HG02798 (cell line): ENCODE data around the gene SMOC2.
"Not testable (repeated sequence)": the region's sequence is repeated elsewhere in the genome, so short reads cannot be mapped to it uniquely, and the experiment has no call there.

Experiments
- ATAC-seq: cut with Tn5 transposase; IDR thresholded peaks from one replicate; pipeline ENCODE4 v1.9.1; 2021; ENCODE audit warnings: mild to moderate bottlenecking; ENCODE audit not compliant: unreplicated experiment, poor library complexity

The SMOC2 gene

DNA sequence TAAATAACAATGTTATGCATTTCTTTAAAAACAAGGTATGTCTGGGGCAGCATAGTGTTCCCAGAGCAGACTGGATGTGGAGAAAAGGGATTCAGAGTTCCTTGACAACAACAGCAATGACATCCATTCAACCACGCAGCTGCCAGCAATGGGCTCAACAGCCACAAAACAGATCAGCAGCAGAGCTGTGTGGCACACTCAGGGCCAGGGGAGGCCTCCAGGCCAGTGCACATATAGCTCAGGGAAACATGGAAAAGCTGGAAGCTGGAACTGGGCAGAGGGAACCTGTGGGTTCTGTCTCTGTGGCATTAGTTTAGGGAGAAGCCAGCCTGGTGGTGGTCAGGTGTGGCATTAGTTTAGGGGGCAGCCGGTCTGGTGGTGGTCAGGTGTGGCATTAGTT lies 148.3 kb downstream of the SMOC2 start:
- no peak for ATAC-seq

- ATAC-seq = no peak
Observed at GRCh38 chr6:168590406-168590805, 149.4 kb downstream of the SMOC2 start.

DNA sequence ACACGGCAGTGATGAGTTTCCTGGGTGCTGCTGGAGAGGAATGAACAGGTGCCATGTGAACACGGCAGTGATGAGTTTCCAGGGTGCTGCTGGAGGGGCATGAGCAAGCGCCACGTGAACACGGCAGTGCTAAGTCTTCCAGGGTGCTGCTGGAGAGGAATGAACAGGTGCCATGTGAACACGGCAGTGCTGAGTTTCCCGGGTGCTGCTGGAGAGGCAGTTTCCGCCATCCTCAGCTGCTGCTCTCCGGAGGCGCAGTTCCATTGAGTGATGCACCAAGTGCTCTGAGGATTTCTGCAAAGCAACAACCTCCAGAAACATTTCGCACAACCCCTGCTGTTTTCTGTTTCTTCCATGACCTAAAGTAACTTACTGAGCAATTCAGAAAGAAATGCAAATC lies 155.4 kb downstream of the SMOC2 start:
- no peak for ATAC-seq

DNA sequence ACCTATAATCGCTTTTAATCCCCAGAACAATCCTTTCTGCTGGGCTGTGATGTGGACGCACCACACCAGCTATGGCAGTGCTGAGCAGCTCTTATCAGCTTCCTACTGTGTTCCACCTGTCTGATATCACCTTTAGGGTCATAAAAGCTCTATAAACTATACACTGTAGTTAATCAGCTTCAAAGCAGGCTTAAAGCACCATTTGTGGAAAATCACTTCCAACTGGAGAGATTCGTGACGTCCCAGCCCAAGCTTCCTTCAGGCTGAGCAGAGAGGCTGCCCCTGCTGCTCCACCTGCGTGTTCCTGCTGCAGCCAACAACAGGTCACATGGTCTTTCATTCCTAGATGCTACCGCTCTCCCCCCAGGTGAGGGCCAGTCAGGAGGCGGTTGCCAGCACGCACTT lies 156.5 kb downstream of the SMOC2 start:
- no peak for ATAC-seq

GRCh38 chr6:168598251-168599117 lies 157.5 kb downstream of the SMOC2 start:
- ATAC-seq = no peak

- no peak for ATAC-seq
Observed at GRCh38 chr6:168599118-168599494, 158.1 kb downstream of the SMOC2 start.

GRCh38 chr6:168599769-168600330 lies 158.9 kb downstream of the SMOC2 start:
- no peak for ATAC-seq

- ATAC-seq = no peak
Observed at GRCh38 chr6:168600381-168600780, 159.4 kb downstream of the SMOC2 start.

- ATAC-seq = no peak
Observed at GRCh38 chr6:168601111-168601510, 160.1 kb downstream of the SMOC2 start.

- no peak for ATAC-seq
Observed at GRCh38 chr6:168601546-168601945, 160.6 kb downstream of the SMOC2 start.

GRCh38 chr6:168602576-168602975 lies 161.6 kb downstream of the SMOC2 start:
- no peak for ATAC-seq

DNA sequence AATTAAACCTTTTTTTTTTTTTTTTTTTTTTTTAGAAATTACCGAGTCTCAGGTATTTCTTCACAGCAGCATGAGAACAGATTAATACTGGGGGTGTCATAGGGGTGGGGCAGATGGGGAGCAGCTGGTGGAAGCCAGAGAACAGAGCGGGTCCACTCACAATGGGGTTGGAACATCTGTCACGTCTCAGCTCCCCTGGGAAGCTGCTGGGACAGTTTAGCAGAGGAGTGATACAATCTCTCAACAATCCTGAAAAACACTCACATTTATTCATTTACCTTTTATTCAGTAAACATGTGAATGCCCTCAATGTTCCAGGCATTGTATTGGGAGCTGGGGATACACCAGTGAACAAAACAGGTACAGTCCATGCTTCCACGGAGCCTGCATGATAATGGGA lies 162.2 kb downstream of the SMOC2 start:
- no peak for ATAC-seq

- ATAC-seq = no peak
Observed at GRCh38 chr6:168605964-168606363, 165.0 kb downstream of the SMOC2 start.

DNA sequence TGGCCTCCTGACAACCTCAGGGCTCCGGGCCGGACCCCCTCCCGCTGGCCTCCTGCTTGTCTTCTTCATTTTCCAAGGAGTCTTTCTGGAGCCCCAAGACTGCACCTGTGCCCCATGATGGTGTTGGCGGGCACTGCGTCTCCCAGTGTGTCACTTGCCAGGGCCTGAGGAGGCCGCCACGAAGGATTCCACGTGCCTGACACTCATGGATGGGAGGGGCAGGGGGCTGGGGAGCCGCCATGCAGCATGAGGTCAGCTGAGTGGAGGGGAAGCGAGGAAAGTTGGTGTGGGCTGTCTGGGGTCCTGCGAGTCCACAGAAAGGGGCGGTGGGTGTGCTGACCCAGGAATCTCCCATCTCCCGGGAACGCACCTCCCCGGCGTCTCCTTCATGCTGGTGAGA lies 165.7 kb downstream of the SMOC2 start:
- no peak for ATAC-seq

- ATAC-seq = no peak
Observed at GRCh38 chr6:168607272-168608112, 166.5 kb downstream of the SMOC2 start.

GRCh38 chr6:168608113-168608400 lies 167.1 kb downstream of the SMOC2 start:
- ATAC-seq = no peak

DNA sequence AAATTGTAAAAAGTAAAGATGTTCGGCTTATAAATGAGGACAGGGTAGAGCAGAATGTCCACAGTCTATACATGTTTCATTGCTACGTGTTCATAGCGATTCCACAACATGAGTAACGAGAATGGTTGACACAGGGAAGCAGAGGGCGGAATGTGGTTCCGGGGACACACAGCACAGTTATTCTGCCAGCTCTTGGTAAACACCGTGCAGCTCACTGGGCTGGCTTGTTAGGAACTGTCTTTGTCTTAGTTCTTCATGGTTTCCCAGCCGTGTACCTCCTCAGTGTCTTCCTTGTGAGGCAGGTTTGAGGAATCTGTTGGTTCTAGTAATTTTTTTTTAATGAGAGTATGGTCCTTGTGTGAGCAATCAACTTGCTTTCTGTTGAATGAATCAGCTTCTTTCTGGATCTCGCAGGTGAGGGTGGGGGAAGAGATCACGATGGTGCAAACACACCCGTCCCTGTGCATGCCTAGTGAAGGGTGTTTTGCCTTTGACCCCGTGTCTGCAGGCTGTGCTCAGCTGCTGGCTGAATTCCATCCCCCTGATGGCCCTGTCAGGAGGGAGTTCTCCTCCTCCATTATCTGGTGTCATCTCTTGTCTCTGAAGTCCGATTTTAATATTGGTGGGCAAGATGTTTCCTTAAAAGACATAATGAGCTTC lies 168.2 kb downstream of the SMOC2 start:
- no peak for ATAC-seq

DNA sequence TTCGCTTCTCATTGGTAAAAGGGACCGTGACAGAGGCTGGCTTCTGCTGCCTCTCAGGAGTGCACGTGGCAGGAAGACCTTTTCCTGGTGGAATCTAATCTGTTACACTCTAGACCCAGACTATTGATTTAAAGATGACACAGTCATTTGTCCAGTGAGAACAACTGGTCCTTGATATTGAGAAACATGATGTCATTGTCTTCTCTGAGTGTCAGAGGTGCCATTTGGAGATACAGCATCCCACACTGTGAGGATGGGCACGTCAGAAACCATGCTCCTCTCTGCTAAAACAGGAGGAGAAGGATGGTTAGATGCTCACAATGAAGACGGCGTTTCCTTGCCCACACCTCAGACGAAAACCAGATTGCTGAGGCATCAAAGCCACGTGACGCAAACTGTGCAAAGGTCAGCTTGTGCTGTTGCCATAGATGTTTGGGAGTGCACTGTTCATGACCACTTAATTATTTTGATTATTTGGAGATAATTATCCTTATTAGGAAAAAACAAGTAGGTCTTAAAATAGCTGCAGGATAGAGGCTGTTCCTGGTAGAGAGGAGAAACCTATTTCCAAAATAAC lies 169.0 kb downstream of the SMOC2 start:
- no peak for ATAC-seq

- not testable (repeated sequence) for ATAC-seq
Observed at GRCh38 chr6:168610966-168611365, 170.0 kb downstream of the SMOC2 start.

GRCh38 chr6:168611691-168612090 lies 170.7 kb downstream of the SMOC2 start:
- ATAC-seq = no peak
